ENCODE results near the gene RXFP4.
"Not testable (repeated sequence)": the region's sequence is repeated elsewhere in the genome, so short reads cannot be mapped to it uniquely, and the experiment has no call there.

RXFP4 gene, protein sequence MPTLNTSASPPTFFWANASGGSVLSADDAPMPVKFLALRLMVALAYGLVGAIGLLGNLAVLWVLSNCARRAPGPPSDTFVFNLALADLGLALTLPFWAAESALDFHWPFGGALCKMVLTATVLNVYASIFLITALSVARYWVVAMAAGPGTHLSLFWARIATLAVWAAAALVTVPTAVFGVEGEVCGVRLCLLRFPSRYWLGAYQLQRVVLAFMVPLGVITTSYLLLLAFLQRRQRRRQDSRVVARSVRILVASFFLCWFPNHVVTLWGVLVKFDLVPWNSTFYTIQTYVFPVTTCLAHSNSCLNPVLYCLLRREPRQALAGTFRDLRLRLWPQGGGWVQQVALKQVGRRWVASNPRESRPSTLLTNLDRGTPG

DNA sequence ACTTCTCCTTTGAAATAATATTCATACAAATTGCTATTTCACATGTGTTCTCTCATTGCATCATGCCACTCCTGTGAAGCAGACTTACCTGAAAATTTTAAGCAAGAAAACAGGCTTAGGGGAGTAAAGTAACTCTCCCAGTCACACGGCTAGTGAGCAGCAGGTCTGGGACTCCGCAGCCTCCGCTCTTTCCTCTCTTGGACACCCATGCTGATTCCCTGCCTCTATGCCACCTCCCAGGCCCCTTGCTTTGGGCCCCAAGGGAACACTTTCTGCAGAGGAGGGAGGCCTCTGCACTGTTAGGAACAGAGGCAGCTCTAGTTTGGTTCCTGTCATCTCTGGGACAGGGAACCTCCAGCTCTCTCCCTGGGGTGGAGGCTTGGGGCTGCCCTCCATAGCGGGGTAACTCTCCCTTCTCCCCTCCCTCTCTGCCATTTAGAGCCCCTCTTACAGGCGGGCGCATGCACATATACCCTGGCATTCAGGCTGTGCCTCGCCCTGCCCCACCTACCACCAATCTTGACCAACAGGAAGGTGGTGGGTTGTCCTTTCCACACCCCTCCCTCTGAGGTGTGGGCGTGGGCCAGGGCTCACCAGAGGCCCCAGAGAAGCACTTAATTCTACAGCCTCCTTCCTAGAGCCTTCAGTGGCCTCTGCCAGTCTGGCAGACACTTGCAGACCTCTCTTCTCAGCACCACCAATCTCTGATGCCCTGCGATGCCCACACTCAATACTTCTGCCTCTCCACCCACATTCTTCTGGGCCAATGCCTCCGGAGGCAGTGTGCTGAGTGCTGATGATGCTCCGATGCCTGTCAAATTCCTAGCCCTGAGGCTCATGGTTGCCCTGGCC, at the start of gene RXFP4:
Gene RXFP4 (plus strand): TSS at position 646 of the 852 bp plus-strand sequence. CDS start 72 bp downstream, at position 718.
- in situ Hi-C loops (cut with MboI; ENCODE audit: low sequenced_read_pairs) = no loop called here

DNA sequence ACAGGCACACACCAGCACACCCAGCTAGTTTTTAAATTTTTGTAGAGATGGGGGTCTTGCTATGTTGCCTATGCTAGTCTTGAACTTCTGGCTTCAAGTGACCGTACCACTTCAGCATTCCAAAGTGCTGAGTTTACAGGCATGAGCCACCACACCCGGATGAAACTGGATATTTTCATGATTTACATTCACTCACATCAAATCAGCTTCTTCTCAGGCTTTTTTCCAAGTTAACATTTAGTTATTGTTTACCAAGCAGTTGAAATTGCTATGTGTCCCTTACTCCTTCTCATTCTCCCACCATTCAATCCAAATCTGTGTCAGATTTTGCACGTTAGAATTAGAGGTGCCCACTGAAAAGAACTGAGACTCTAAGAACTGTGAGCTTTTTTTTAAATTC, 48.6 kb upstream of the RXFP4 start:
- in situ Hi-C loops (cut with MboI; ENCODE audit: low sequenced_read_pairs) = no loop called here

DNA sequence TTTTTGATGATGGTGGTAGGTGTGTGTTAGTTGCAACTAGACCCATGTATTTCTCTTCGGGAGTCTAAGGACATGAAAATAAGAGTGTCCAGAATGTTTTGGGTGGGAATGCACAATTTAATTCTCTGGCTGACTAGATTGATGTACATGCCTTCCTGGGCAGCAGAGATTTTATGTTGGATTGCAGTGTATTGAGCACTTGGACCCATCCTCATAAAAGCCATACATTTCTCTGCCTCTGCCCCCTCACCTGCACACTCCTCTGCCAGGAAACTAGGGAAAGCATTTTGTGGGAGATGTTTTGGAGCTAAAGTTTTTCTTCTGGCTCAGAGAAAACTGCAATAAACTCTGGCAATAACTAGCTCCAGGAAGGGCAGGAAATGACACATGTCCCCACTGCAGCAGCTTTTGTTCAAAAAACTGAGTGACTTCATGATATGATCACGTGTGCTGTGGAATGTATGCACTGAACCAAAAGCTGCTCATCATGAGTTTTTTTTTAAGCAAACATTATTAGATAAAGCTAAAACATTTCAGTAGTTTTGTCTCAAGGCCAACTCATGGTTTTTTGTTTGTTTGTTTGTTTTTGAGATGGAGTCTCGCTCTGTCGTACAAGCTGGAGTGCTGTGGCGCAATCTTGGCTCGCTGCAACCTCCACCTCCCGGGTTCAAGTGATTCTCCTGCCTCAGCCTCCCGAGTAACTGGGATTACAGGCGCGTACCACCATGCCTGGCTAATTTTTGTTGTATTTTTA, 47.9 kb upstream of the RXFP4 start:
- in situ Hi-C loops (cut with MboI; ENCODE audit: low sequenced_read_pairs) = no loop called here

DNA sequence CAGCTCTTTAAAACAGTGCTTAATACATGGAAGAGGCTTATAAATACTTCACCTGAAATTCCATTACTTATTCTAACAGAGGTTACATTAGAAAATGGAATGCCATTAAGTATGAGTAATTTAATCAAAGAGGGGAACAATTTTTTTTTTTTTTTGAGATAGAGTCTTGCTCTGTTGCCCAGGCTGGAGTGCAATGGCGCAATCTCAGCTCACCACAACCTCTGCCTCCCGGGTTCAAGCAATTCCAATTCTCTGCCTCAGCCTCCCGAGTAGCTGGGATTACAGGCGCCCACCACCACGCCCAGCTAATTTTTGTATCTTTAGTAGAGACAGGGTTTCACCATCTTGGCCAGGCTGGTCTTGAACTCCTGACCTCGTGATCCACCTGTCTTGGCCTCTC, 45.8 kb upstream of the RXFP4 start:
- in situ Hi-C loops (cut with MboI; ENCODE audit: low sequenced_read_pairs) = not testable (repeated sequence)

DNA sequence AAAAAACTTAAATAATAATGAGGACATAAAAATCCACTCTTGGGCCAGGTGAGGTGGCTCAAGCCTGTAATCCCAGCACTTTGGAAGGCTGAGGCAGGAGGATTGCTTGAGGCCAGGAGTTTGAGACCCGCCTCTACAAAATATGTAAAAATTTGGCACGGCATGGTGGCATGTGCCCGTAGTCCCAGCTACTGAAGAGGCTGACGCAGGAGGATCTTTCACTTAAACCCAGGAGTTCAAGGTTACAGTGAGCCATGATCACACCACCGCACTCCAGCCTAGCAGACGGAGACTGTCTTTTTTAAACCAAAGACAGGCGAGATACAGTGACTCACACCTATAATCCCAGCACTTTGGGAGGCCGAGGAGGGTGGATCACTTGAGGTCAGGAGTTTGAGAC, 45.0 kb upstream of the RXFP4 start:
- in situ Hi-C loops (cut with MboI; ENCODE audit: low sequenced_read_pairs) = not testable (repeated sequence)

DNA sequence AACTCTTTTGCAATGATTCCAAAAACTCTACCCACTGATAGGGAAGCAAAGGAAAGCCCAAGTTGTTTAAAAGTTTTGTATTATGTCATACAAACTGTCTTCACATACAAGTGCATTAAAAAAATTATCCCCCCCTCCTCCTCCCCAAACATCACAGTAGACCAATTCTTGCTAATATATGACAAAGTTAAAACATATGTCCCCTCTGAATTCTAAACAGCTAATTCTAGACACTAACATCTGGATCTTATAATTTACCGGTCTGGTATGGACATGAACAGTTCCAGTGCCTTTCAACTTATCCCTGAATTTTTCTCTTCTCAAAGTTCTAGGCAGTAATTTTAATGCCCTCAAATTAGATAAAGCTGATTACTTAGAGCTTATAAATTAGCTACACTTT, 43.7 kb upstream of the RXFP4 start:
- in situ Hi-C loops (cut with MboI; ENCODE audit: low sequenced_read_pairs) = no loop called here

DNA sequence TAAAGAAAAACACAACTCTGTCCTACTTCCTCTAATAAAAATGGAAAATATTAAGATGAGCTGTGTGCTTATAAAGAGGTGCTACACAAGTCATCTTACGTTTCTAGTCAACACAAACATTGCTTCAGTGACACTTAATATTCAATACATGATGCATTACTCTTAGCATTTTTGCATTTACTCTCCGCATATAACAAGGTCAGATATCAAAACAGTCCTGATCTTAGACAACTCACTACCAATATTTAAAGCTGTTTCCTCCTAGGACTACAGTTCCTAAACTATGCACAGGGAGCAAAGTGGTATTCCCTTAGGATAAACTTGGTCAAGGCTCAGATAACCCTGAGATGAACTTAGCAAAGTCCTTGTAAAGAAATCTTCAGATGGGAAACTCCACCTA, 42.5 kb upstream of the RXFP4 start:
- in situ Hi-C loops (cut with MboI; ENCODE audit: low sequenced_read_pairs) = no loop called here

DNA sequence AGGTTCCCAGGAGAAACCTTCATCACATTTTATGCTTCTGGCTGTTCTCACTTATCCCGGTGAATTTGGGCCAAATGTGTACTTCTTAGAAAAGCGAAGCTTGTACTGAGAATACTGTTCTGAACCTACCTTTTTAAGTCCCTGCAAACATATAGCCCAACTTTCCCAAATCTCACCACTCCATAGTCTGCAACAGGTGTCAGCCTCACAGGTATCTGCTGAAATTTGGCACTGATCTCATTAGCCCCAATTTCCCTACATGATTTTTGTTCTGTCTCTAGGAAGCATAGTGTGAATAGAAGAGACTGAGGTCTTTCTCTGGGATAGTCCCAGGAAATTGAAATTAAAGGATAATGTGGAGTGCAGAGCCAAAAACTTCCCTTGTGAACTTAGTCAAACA, 41.8 kb upstream of the RXFP4 start:
- in situ Hi-C loops (cut with MboI; ENCODE audit: low sequenced_read_pairs) = no loop called here

DNA sequence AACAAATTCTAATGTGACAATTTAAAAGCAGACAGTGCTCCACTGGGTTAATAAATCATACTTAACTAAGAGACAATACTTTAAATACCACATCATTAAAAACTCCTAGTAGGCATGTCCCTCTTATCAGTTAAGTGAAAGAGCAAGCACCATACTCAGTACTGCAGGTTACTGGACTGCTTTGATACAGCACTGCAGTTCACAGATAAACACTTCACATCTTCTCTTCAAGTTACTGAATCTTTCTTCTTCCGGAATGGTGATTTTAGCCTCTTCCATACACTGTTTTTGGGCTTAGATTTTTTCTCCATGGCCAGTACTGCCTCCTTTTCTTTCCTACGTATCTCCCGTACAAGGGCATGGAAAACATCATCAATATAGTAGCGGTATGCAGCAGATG, 41.3 kb upstream of the RXFP4 start:
- in situ Hi-C loops (cut with MboI; ENCODE audit: low sequenced_read_pairs) = no loop called here

DNA sequence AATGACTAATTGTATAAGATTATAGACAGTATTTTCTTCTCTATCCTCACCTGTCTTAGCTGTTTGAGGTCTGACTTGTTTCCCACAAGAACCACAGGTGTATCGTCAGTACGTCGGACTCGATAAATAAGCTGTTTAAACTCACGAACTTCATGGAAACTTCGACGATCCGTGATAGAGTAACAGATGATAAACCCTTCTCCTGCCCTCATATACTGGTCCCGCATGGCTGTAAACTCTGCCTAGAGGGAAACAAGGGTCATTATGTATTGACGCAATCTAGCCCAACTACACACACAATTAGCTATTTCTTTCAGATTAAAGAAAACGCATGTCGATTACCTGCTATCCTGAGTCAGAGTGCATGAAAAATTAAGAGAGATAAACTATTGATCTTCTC, 37.2 kb upstream of the RXFP4 start:
- in situ Hi-C loops (cut with MboI; ENCODE audit: low sequenced_read_pairs) = no loop called here

DNA sequence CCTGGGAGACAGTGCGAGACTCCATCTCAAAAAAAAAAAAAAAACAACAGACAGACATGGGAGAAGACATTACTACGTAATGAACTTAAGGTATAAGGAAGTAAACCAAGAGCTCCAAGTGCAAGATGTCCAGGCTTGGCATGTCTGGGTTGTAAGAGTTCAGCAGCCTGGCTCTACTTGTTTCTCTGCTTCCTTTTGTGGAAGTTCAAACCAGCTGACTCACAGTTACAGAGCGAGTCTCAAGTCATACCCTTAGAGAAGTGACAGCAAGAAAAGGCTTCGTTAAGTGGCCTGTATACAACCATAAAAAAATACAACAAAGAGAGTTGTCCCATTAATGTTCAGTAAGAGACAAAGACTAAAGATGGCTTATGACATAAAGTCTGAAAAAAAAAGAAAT, 31.5 kb upstream of the RXFP4 start:
- in situ Hi-C loops (cut with MboI; ENCODE audit: low sequenced_read_pairs) = no loop called here

DNA sequence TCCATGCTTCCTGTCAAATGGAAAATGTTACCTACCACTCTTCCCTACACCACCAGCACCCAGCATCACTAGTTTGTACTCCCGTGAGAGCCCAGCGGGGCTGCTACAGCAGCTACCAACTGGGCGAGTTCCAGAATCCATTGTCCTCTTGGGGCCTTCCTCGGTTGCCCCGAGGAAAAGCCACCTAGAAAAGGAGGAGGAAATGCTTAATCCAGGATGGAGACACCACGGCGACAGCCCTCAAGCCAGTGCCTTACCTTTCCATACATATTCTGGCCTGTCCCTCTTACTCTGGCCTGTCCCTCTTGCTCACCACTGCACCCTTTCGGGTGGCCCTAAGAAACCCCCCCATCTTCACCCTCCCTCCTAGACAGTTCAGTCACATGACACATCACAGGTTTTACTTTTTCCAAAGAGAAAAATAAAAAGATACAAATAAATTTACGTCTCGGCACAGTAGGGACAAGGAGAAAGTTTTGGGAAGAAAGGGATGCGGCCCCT, 30.8 kb upstream of the RXFP4 start:
- in situ Hi-C loops (cut with MboI; ENCODE audit: low sequenced_read_pairs) = no loop called here

DNA sequence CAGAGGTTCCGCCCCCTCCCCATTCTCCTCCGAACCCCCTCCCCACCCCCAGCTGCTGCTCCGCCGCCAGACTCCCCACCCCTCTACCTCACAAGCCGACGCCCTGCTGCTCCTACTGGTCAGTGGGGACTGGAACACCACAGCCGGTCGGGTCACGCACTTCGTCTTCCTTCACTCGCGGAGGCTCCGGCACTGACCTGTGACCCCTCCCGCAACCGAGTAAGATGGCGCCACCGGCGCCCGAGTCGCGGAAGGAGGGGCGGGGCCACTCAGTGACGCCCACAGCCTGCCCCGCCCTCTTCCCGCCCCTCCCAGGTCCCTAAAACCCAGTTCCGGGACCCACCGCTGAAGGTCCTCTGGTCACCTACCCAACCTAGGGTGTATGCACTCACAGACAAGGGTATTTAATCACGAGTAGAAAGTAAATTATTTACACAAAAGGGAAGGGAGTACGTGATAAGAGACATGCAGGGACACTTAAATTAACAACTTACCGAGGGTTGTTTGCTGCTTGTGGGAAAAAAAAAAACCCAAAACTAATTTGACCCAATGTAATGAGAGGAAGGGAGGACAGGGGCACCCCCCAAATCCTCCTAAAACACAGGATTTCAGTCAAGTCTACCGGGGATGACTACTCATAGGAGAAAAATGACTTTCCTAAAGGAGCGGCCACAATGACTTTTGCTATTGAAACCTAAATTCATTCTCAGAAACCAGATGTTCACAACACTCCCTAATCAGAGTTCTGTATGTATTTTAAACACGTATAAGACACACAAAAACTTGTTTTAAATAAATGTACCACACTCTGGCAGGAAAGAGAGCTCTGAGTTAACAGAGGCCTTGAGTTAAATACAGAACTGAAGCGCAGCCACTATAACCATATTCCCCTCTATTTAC, 30.0 kb upstream of the RXFP4 start, which contains the start of gene RIT1:
Gene RIT1 (minus strand): TSS at position 194 of the 900 bp plus-strand sequence. CDS start 588 bp downstream, outside the sequence.
- in situ Hi-C loops (cut with MboI; ENCODE audit: low sequenced_read_pairs) = no loop called here

DNA sequence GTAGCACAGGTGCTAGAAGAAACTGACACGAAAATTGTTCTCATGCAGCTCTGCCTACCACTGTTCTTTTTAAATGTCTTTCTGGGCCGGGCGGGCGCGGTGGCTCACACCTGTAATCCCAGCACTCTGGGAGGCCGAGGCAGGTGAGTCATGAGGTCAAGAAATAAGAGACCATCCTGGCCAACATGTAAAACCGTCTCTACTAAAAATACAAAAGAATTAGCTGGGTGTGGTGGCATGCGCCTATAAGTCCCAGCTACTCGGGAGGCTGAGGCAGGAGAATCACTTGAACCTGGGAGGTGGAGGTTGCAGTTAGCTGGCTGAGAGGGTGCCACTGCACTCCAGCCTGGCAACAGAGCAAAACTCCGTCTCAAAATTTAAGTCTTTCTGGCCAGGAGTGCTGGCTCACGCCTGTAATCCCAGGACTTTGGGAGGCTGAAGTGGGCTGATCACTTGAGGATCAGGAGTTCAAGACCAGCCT, 29.3 kb upstream of the RXFP4 start:
- in situ Hi-C loops (cut with MboI; ENCODE audit: low sequenced_read_pairs) = no loop called here

DNA sequence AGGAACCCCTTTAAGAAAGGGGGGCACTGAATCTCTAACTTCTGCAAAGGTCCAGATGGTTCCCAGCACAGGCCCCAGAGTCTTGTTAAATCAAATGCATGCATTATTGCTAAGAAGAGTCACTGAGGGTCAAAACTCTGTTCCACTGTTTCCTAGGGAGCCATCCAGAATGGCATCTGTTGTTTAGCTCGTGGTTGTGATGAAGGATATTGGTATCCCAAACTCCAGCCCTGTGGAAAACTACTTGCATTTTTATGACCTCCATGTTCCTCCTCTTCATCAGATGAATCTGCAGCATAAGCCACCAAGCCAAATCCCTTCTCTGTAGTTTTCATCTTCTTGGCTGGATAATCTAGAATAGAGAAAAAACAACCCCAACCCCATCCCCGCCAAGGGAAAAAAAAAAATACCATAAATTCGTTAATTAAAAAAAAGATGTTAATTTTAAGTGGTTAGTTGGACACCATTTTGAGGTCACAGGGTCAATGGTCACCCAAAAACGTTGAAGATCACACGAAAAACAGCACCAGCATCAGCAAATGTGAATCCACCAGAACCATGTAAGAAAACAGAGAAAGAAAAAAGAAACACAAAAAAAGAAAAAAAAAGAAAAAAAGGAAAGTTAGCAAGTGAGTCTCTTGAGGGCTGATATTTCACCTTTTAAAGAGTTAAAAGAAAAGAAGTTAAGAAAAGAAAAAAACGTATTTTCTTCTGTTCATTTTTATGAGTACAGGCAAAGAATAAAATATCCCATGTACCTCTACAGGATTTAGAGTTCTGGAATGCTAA, 27.3 kb upstream of the RXFP4 start:
- in situ Hi-C loops (cut with MboI; ENCODE audit: low sequenced_read_pairs) = no loop called here

DNA sequence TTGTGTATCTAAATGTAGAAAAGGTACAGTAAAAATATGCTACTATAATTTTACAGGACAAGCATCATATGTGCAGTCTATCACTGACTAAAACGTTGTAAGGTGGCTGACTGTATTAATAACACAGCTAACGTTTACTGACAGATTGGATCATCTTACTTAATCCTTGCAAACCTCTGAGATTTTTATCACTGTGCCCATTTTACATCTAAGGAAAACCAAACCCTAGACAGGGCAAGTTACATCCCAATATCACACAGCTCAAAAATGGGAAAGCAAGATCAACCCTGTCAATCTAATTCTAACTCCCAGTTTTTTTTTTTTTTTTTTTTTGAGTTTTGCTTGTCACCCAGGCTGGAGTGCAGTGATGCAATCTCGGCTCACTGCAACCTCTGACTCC, 22.8 kb upstream of the RXFP4 start:
- in situ Hi-C loops (cut with MboI; ENCODE audit: low sequenced_read_pairs) = no loop called here

DNA sequence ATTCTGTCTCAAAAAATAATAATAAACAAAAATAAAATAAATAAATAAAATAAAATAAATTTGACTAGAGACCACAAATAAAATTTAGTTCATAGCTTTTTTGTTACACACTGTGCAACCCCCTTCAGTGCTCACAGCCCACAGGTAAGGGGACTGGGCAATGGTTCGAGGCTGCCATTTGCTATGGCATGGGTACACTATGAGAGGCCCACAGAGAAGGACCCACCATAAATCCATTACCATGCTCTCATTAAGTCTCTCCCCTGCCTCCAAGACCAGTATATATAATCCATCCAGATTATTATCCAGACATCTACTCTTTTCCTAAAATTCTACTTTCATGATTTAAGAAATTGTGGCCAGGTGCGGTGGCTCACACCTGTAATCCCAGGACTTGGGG, 21.6 kb upstream of the RXFP4 start:
- in situ Hi-C loops (cut with MboI; ENCODE audit: low sequenced_read_pairs) = no loop called here

DNA sequence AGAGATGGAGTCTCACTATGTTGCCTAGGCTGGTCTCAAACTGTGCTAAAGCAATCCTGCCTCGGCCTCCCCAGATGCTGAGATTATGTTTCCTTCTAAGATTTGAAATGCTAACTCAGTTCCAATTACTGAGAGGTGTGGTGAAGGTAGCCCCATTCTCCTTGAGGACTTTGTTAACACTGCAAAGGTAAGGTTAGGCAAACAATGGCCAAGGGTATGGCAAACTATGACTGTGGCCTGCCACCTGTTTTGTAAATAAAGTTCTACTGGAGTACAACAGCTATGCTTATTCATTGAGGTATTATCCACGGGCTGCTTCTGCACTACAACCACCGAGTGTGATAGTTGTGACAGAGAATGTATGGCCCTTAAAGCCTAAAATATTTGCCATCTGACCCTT, 20.7 kb upstream of the RXFP4 start:
- in situ Hi-C loops (cut with MboI; ENCODE audit: low sequenced_read_pairs) = no loop called here

DNA sequence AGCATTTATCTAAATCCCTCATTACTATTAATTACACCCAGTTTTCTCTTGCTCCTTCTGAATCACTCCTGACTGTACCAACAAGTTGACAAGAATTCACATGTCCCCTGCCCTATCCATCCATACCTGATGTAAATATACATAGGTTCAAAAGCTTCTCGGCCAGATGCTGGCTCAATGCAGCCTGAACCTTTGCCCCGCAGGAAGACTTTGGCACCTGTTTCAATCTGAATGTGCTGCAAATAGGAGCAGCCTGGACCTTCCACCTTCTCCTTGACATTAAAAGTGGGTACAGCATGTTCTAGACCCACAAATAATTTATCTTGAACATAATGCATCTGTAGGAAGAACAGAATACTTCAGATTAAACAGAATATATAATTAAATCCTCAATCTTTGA, 15.9 kb upstream of the RXFP4 start:
- in situ Hi-C loops (cut with MboI; ENCODE audit: low sequenced_read_pairs) = no loop called here
